Thyroid gland (tissue), 4 donors: ENCODE data around the gene PCDHGA4. TPM values are rescaled to one million over a fixed set of nuclear protein-coding genes. Genes with fewer than 3 reads are reported as not detected.
"Not testable (repeated sequence)": the region's sequence is repeated elsewhere in the genome, so short reads cannot be mapped to it uniquely, and the experiment has no call there.

Experiments
- DNase-seq, 2 donors: peaks; one replicate each; pipeline ENCODE4 v3.0.0-alpha.2; 2019
- H3K27ac ChIP-seq, 3 donors: fragments of 200-600 bp; sonication (generic); 1 replicate in 2 of 3; 2 replicates in 1 of 3; pipeline ENCODE4 v1.5.1; 2016 to 2019; ENCODE audit warnings: mild to moderate bottlenecking in 1 of 3, moderate library complexity in 1 of 3
- H3K27me3 ChIP-seq: fragments of 200-600 bp; sonication (generic); one replicate; pipeline ENCODE4 v1.5.1; 2019
- H3K36me3 ChIP-seq, 2 donors: fragments of 200-600 bp; sonication (generic); one replicate each; pipeline ENCODE4 v1.5.1; 2016 to 2019
- H3K4me1 ChIP-seq, 2 donors: fragments of 200-600 bp; sonication (generic); one replicate each; pipeline ENCODE4 v1.5.1; 2017 to 2019
- H3K4me3 ChIP-seq, 3 donors: fragments of 200-600 bp; sonication (generic); replicated peaks in 1 of 3; 1 replicate in 2 of 3; 2 replicates in 1 of 3; pipeline ENCODE4 v1.5.1; 2016; ENCODE audit warnings: mild to moderate bottlenecking in 1 of 3
- H3K9me3 ChIP-seq: fragments of 200-600 bp; sonication (generic); one replicate; pipeline ENCODE4 v1.5.1; 2017
- POLR2A ChIP-seq, 2 donors: fragments of 450-650 bp; IDR thresholded peaks; one replicate each; pipeline ENCODE4 v1.6.1; 2017; ENCODE audit warnings: antibody characterized with exemption in 2 of 2, mild to moderate bottlenecking in 2 of 2, moderate library complexity in 1 of 2
- WGBS, 2 donors: methylation state at CpG; one replicate each; pipeline ENCODE4 v1.1.5; 2017; 5-methylcytosine and 5-hydroxymethylcytosine counted together
- intact Hi-C: fragments of 100-400 bp; cut with DNase I; formaldehyde crosslinking; loops from one replicate; pipeline ENCODE4 v1.15.1; 2023
- total RNA-seq, 4 donors: library from RNA; depleted of rRNA; stranded (reverse); fragments of >200 nt; gene quantifications; one replicate each; pipeline ENCODE4 v1.2.3, GENCODE V29; 2016
- TF ChIP-seq, protein P1 (sequence below), 6 experiments: fragments of 200-600 bp in 3 of 6; fragments of 450-650 bp in 3 of 6; sonication (generic) in 3 of 6; IDR thresholded peaks; one replicate each; pipeline ENCODE4 v1.5.1; 2016 to 2019; ENCODE audit warnings: antibody characterized with exemption in 6 of 6, mild to moderate bottlenecking in 2 of 6, inconsistent platforms in 1 of 6, moderate library complexity in 1 of 6

The PCDHGA4 gene
- total RNA-seq, 4 donors from 2014 or later = 3.5 to 7.7 (median 4.4) TPM

DNA sequence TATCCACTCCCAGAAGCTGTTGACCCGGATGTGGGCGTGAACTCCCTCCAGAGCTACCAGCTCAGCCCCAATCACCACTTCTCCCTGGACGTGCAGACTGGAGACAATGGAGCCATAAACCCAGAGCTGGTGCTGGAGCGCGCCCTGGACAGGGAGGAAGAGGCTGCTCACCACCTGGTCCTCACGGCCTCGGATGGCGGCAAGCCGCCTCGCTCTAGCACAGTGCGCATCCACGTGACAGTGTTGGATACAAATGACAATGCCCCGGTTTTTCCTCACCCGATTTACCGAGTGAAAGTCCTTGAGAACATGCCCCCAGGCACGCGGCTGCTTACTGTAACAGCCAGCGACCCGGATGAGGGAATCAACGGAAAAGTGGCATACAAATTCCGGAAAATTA is 38.4 kb downstream of the PCDHGA4 start:
- intact Hi-C loops = no loop called here
- no peak for TF ChIP-seq POLR2A (IDR thresholded peaks at IDR 0.05)
- TF ChIP-seq, protein P1, sequence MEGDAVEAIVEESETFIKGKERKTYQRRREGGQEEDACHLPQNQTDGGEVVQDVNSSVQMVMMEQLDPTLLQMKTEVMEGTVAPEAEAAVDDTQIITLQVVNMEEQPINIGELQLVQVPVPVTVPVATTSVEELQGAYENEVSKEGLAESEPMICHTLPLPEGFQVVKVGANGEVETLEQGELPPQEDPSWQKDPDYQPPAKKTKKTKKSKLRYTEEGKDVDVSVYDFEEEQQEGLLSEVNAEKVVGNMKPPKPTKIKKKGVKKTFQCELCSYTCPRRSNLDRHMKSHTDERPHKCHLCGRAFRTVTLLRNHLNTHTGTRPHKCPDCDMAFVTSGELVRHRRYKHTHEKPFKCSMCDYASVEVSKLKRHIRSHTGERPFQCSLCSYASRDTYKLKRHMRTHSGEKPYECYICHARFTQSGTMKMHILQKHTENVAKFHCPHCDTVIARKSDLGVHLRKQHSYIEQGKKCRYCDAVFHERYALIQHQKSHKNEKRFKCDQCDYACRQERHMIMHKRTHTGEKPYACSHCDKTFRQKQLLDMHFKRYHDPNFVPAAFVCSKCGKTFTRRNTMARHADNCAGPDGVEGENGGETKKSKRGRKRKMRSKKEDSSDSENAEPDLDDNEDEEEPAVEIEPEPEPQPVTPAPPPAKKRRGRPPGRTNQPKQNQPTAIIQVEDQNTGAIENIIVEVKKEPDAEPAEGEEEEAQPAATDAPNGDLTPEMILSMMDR (IDR thresholded peaks at IDR 0.05) = no peak
- 39 to 40% methylated on average over 19 of the region's 21 CpGs for WGBS, 2 donors
- Histone ChIP-seq H3K27ac (no peak overlapping the region), H3K36me3 (no peaks in the 10 kb centered on the region), H3K4me1 (no peaks in the 10 kb centered on the region), H3K27me3 (no peaks in the 10 kb centered on the region), H3K9me3 (no peaks in the 10 kb centered on the region), H3K4me3 (no peak overlapping the region)
- no peak for DNase-seq

DNA sequence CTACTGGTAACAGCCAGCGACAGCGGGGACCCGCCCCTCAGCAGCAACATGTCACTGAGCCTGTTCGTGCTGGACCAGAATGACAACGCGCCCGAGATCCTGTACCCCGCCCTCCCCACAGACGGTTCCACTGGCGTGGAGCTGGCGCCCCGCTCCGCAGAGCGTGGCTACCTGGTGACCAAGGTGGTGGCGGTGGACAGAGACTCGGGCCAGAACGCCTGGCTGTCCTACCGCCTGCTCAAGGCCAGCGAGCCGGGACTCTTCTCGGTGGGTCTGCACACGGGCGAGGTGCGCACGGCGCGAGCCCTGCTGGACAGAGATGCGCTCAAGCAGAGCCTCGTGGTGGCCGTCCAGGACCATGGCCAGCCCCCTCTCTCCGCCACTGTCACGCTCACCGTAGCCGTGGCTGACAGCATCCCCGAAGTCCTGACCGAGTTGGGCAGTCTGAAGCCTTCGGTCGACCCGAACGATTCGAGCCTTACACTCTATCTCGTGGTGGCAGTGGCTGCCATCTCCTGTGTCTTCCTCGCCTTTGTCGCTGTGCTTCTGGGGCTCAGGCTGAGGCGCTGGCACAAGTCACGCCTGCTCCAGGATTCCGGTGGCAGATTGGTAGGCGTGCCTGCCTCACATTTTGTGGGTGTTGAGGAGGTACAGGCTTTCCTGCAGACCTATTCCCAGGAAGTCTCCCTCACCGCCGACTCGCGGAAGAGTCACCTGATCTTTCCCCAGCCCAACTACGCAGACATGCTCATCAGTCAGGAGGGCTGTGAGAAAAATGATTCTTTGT is 39.8 kb downstream of the PCDHGA4 start:
- H3K4me3 ChIP-seq, H3K27me3 ChIP-seq, intact Hi-C loops, H3K36me3 ChIP-seq, DNase-seq, H3K4me1 ChIP-seq, H3K27ac ChIP-seq, H3K9me3 ChIP-seq: not testable (repeated sequence)
- 27 to 37% methylated on average over 21 to 35 of the region's 53 CpGs for WGBS, 2 donors

DNA sequence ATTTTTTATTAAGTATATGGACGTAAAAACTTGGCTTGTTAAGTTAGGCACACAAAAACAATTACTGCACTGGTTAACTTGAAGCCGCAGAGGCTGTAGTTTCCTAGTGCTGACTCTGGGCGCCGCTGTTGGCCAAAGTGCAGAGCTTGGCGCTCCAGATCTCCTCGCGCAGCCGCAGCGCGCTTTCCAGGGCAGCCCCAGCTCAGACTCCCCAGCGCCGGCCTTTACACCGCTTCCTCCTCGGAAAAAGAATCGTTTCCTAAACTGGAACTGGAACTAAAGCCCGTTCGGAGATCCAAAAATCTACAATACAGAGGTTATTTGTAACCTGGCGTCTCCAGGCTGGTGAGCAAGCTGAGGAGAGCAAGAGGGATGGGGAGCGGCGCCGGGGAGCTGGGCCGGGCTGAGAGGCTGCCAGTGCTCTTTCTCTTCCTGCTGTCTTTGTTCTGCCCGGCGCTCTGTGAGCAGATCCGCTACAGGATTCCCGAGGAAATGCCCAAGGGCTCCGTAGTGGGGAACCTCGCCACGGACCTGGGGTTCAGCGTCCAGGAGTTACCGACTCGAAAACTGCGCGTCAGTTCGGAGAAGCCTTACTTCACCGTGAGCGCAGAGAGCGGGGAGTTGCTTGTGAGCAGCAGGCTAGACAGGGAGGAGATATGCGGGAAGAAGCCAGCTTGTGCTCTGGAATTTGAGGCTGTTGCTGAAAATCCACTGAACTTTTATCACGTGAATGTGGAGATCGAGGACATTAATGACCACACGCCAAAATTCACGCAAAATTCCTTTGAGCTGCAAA is 43.1 kb downstream of the PCDHGA4 start, which contains the start of gene PCDHGB5:
TSS of gene PCDHGB5 (plus strand) at position 192 of the 796 bp plus-strand sequence. CDS start at position 373, 181 bp downstream.
- peak within 1 kb of the TSS in 1 of 3 donors; percentile 13 for H3K4me3 ChIP-seq
- H3K9me3 ChIP-seq, H3K27me3 ChIP-seq, H3K4me1 ChIP-seq, H3K27ac ChIP-seq, intact Hi-C loops, H3K36me3 ChIP-seq: not testable (repeated sequence)
- WGBS, 2 donors = 8 to 11% methylated on average over 21 of the region's 43 CpGs
- TF ChIP-seq, protein P1 (IDR thresholded peaks at IDR 0.05) = peak in 5 of 6 experiments; percentile 18 to 66 (median 61)
- DNase-seq = peak; percentile 57 to 65

DNA sequence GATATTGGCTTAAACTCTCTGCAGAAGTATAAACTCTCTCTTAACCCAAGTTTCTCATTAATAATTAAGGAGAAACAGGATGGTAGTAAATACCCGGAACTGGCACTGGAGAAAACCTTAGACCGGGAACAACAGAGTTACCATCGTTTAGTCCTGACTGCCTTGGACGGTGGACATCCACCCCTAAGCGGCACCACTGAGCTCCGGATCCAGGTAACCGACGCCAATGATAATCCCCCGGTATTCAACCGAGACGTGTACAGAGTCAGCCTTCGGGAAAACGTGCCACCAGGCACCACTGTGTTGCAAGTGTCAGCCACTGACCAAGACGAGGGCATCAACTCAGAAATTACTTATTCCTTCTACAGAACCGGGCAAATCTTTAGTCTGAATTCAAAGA is 43.8 kb downstream of the PCDHGA4 start:
- intact Hi-C loops = no loop called here
- Histone ChIP-seq H3K36me3 (no peaks in the 10 kb centered on the region), H3K4me3 (no peak overlapping the region), H3K27ac (no peak overlapping the region), H3K9me3 (no peaks in the 10 kb centered on the region), H3K27me3 (no peaks in the 10 kb centered on the region), H3K4me1 (peaks cover 4 to 7% of the 10 kb centered on the region in 2 donors)
- no peak for DNase-seq
- 18 to 22% methylated on average over 15 of the region's 15 CpGs for WGBS, 2 donors
- TF ChIP-seq POLR2A (IDR thresholded peaks at IDR 0.05) = no peak

DNA sequence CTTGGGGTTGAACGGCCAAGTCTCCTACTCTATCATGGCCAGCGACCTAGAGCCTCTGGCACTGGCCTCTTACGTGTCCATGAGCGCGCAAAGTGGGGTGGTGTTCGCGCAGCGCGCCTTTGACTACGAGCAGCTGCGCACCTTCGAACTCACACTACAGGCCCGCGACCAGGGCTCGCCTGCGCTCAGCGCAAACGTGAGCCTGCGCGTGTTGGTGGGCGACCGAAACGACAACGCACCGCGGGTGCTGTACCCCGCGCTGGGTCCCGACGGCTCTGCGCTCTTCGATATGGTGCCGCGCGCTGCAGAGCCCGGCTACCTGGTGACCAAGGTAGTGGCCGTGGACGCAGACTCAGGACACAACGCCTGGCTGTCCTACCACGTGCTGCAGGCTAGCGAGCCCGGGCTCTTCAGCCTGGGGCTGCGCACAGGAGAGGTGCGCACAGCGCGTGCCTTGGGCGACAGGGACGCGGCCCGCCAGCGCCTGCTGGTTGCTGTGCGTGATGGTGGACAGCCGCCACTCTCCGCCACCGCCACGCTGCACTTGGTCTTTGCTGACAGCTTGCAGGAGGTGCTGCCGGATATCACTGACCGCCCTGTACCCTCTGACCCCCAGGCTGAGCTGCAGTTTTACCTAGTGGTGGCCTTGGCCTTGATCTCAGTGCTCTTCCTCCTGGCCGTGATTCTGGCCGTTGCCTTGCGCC is 44.9 kb downstream of the PCDHGA4 start:
- Histone ChIP-seq H3K9me3 (no peaks in the 10 kb centered on the region), H3K4me1 (peaks cover 4 to 7% of the 10 kb centered on the region in 2 donors), H3K36me3 (no peaks in the 10 kb centered on the region), H3K4me3 (no peak overlapping the region), H3K27me3 (no peaks in the 10 kb centered on the region), H3K27ac (no peak overlapping the region)
- DNase-seq = no peak
- WGBS, 2 donors = 16 to 34% methylated on average over 10 to 20 of the region's 61 CpGs
- intact Hi-C loops = no loop called here
- TF ChIP-seq POLR2A (IDR thresholded peaks at IDR 0.05) = no peak

DNA sequence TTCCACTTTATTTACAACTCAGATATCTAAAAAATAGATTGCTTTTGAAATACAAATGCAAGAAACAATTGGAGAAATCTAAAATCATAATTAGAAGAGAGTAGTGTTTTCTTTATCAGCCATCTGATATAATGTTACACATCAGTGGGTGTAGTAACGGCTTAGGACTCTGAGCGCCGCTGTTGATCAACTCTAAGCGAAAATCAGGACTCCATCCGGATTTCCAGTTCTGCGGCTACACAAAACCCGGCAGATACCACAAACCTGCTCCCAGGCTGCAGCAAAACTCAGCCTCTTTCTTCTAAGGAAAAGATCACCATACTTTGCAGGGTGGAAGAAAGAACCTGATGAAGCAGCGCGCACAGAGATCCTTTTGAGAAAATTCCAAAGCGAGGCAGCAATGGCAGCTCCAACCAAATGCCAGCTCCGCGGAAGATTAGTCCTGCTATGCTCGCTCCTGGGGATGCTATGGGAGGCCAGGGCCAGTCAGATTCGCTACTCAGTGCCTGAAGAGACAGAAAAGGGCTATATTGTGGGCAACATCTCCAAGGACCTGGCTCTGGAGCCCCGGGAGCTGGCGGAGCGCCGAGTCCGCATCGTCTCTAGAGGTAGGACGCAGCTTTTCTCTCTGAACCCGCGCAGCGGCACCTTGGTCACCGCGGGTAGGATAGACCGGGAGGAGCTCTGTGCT is 47.9 kb downstream of the PCDHGA4 start, which contains the start of gene PCDHGA9:
TSS of gene PCDHGA9 (plus strand) at position 226 of the 691 bp plus-strand sequence. CDS start at position 401, 175 bp downstream.
- 13 to 16% methylated on average over 27 of the region's 27 CpGs for WGBS, 2 donors
- intact Hi-C loops = no loop called here
- H3K9me3 ChIP-seq = no peaks in the 10 kb centered on the region

More for the DNA sequence above, 47.9 kb downstream of the PCDHGA4 start, which contains the start of gene PCDHGA9:
- H3K27me3 ChIP-seq = no peaks in the 10 kb centered on the region
- H3K27ac ChIP-seq = no peak within 1 kb of the TSS
- peaks cover 4 to 7% of the 10 kb centered on the region in 2 donors for H3K4me1 ChIP-seq
- TF ChIP-seq POLR2A (IDR thresholded peaks at IDR 0.05) = no peak
- TF ChIP-seq, protein P1 (IDR thresholded peaks at IDR 0.05) = peak in 3 of 6 experiments; percentile 20 to 45 (median 35)
- no peaks in the 10 kb centered on the region for H3K36me3 ChIP-seq
- H3K4me3 ChIP-seq = peak within 1 kb of the TSS in 1 of 3 donors; percentile 19
- peak in 1 of 2 donors; percentile 44 for DNase-seq
